Stimulated activated CD4-positive, alpha-beta T cell treated with anti-CD3 and anti-CD28 coated beads, Interleukin-4, amount 100 ng/mL, for 1 hour (primary cell): Measurements from ENCODE around the gene FBXW8.

Experiments
- DNase-seq: peaks from one replicate; pipeline ENCODE4 v3.0.0-alpha.2; 2020

FBXW8 gene

GRCh38 chr12:117060929-117061305 is 150.2 kb downstream of the FBXW8 start:
- no peak for DNase-seq

GRCh38 chr12:117061555-117062079 is 150.9 kb downstream of the FBXW8 start:
- no peak for DNase-seq

- DNase-seq = no peak
These were observed 152.6 kb downstream of the FBXW8 start for GRCh38 chr12:117063162-117063911.

GRCh38 chr12:117064049-117064448 is 153.3 kb downstream of the FBXW8 start:
- DNase-seq = no peak

GRCh38 chr12:117064596-117064995 is 153.8 kb downstream of the FBXW8 start:
- DNase-seq = no peak

- no peak for DNase-seq
These were observed 156.3 kb downstream of the FBXW8 start for GRCh38 chr12:117067016-117067415.

- no peak for DNase-seq
These were observed 156.9 kb downstream of the FBXW8 start for GRCh38 chr12:117067638-117068037.

- DNase-seq = no peak
These were observed 157.7 kb downstream of the FBXW8 start for GRCh38 chr12:117068492-117068891.

GRCh38 chr12:117069101-117069797 is 158.5 kb downstream of the FBXW8 start:
- no peak for DNase-seq

- no peak for DNase-seq
These were observed 159.5 kb downstream of the FBXW8 start for GRCh38 chr12:117069926-117070900.

GRCh38 chr12:117071009-117071408 is 160.3 kb downstream of the FBXW8 start:
- no peak for DNase-seq

GRCh38 chr12:117072106-117072505 is 161.4 kb downstream of the FBXW8 start:
- DNase-seq = no peak

- DNase-seq = no peak
These were observed 162.2 kb downstream of the FBXW8 start for GRCh38 chr12:117072736-117073490.

GRCh38 chr12:117073611-117074010 is 162.9 kb downstream of the FBXW8 start:
- DNase-seq = no peak

GRCh38 chr12:117076410-117077372 is 165.9 kb downstream of the FBXW8 start:
- DNase-seq = no peak

GRCh38 chr12:117079487-117079886 is 168.7 kb downstream of the FBXW8 start:
- no peak for DNase-seq

- DNase-seq = no peak
These were observed 170.0 kb downstream of the FBXW8 start for GRCh38 chr12:117080661-117081144.
